HAP-1 (cell line): ENCODE measurements around the gene OMA1.

Experiments used
- DNase-seq, 2 experiments: peaks; one replicate each; pipeline ENCODE4 v3.0.0-alpha.2; 2016 to 2020; ENCODE audit warnings: low spot score in 2 of 2
- H3K27me3 ChIP-seq: fragments of 250-450 bp; sonication (Bioruptor Pico); 2 replicates; pipeline ENCODE4 v1.5.1; 2020; ENCODE audit warnings: low read depth, mild to moderate bottlenecking, moderate library complexity
- H3K36me3 ChIP-seq: fragments of 250-450 bp; sonication (Bioruptor Pico); replicated peaks from 2 replicates; pipeline ENCODE4 v1.5.1; 2020; ENCODE audit warnings: mild to moderate bottlenecking
- H3K4me1 ChIP-seq: fragments of 250-450 bp; sonication (Bioruptor Pico); 2 replicates; pipeline ENCODE4 v1.5.1; 2020; ENCODE audit warnings: mild to moderate bottlenecking
- H3K4me3 ChIP-seq: fragments of 250-450 bp; sonication (Bioruptor Pico); 2 replicates; pipeline ENCODE4 v1.5.1; 2020; ENCODE audit warnings: mild to moderate bottlenecking, moderate library complexity
- H3K9me3 ChIP-seq: fragments of 250-450 bp; sonication (Bioruptor Pico); 2 replicates; pipeline ENCODE4 v1.5.1; 2020; ENCODE audit warnings: mild to moderate bottlenecking, moderate library complexity
- in situ Hi-C: fragments of 300-500 bp; cut with MboI; formaldehyde crosslinking; loops from 3 replicates; pipeline ENCODE4 v1.14.3; 2020; ENCODE audit warnings: low sequenced_read_pairs, inconsistent platforms, mixed read lengths

OMA1 gene

GRCh38 chr1:58481962-58482361 is 64.6 kb downstream of the OMA1 start:
- no peaks in the 10 kb centered on the region for H3K4me1 ChIP-seq
- in situ Hi-C loops = no loop called here
- H3K9me3 ChIP-seq = no peaks in the 10 kb centered on the region
- H3K27me3 ChIP-seq = no peaks in the 10 kb centered on the region
- no peak overlapping the region for H3K4me3 ChIP-seq
- no peaks in the 10 kb centered on the region for H3K36me3 ChIP-seq
- no peak for DNase-seq

GRCh38 chr1:58480191-58480590 is 66.3 kb downstream of the OMA1 start:
- no peak for DNase-seq
- no peak overlapping the region for H3K4me3 ChIP-seq
- H3K36me3 ChIP-seq = no peaks in the 10 kb centered on the region
- H3K4me1 ChIP-seq = no peaks in the 10 kb centered on the region
- H3K9me3 ChIP-seq = no peaks in the 10 kb centered on the region
- H3K27me3 ChIP-seq = no peaks in the 10 kb centered on the region
- in situ Hi-C loops = no loop called here

GRCh38 chr1:58477390-58477789 is 69.1 kb downstream of the OMA1 start:
- DNase-seq = no peak
- no peak overlapping the region for H3K4me3 ChIP-seq
- in situ Hi-C loops = no loop called here
- H3K9me3 ChIP-seq = no peaks in the 10 kb centered on the region
- no peaks in the 10 kb centered on the region for H3K36me3 ChIP-seq
- H3K4me1 ChIP-seq = no peaks in the 10 kb centered on the region
- H3K27me3 ChIP-seq = no peaks in the 10 kb centered on the region

GRCh38 chr1:58476179-58476578 is 70.3 kb downstream of the OMA1 start:
- no peak overlapping the region for H3K4me3 ChIP-seq
- H3K4me1 ChIP-seq = no peaks in the 10 kb centered on the region
- no peaks in the 10 kb centered on the region for H3K36me3 ChIP-seq
- in situ Hi-C loops = no loop called here
- no peak for DNase-seq
- no peaks in the 10 kb centered on the region for H3K9me3 ChIP-seq
- H3K27me3 ChIP-seq = no peaks in the 10 kb centered on the region

GRCh38 chr1:58469476-58469875 is 77.0 kb downstream of the OMA1 start:
- Histone ChIP-seq H3K9me3 (no peaks in the 10 kb centered on the region), H3K36me3 (no peaks in the 10 kb centered on the region), H3K4me3 (no peak overlapping the region), H3K4me1 (no peaks in the 10 kb centered on the region), H3K27me3 (no peaks in the 10 kb centered on the region)
- no peak for DNase-seq
- in situ Hi-C loops = no loop called here

- no peaks in the 10 kb centered on the region for H3K27me3 ChIP-seq
- H3K36me3 ChIP-seq = no peaks in the 10 kb centered on the region
- no peaks in the 10 kb centered on the region for H3K4me1 ChIP-seq
- H3K9me3 ChIP-seq = no peaks in the 10 kb centered on the region
- in situ Hi-C loops = no loop called here
- no peak overlapping the region for H3K4me3 ChIP-seq
- DNase-seq = no peak
These were observed 77.5 kb downstream of the OMA1 start for GRCh38 chr1:58469016-58469415.

GRCh38 chr1:58468612-58469011 is 77.9 kb downstream of the OMA1 start:
- no peak for DNase-seq
- Histone ChIP-seq H3K36me3 (no peaks in the 10 kb centered on the region), H3K4me3 (no peak overlapping the region), H3K9me3 (no peaks in the 10 kb centered on the region), H3K4me1 (no peaks in the 10 kb centered on the region), H3K27me3 (no peaks in the 10 kb centered on the region)
- in situ Hi-C loops = no loop called here

GRCh38 chr1:58466630-58467241 is 79.8 kb downstream of the OMA1 start:
- H3K9me3 ChIP-seq = no peaks in the 10 kb centered on the region
- no peaks in the 10 kb centered on the region for H3K4me1 ChIP-seq
- no peak overlapping the region for H3K4me3 ChIP-seq
- H3K36me3 ChIP-seq = no peaks in the 10 kb centered on the region
- no peak for DNase-seq
- H3K27me3 ChIP-seq = no peaks in the 10 kb centered on the region
- in situ Hi-C loops = no loop called here

GRCh38 chr1:58465825-58466629 is 80.5 kb downstream of the OMA1 start:
- Histone ChIP-seq H3K9me3 (no peaks in the 10 kb centered on the region), H3K36me3 (no peaks in the 10 kb centered on the region), H3K4me3 (no peak overlapping the region), H3K4me1 (no peaks in the 10 kb centered on the region), H3K27me3 (no peaks in the 10 kb centered on the region)
- DNase-seq = no peak
- in situ Hi-C loops = no loop called here

- no peak for DNase-seq
- in situ Hi-C loops = no loop called here
- no peak overlapping the region for H3K4me3 ChIP-seq
- H3K9me3 ChIP-seq = no peaks in the 10 kb centered on the region
- no peaks in the 10 kb centered on the region for H3K4me1 ChIP-seq
- H3K27me3 ChIP-seq = no peaks in the 10 kb centered on the region
- no peaks in the 10 kb centered on the region for H3K36me3 ChIP-seq
These were observed 81.3 kb downstream of the OMA1 start for GRCh38 chr1:58465176-58465575.

GRCh38 chr1:58460469-58460868 is 86.1 kb downstream of the OMA1 start:
- Histone ChIP-seq H3K4me3 (no peak overlapping the region), H3K4me1 (no peaks in the 10 kb centered on the region), H3K9me3 (no peaks in the 10 kb centered on the region), H3K27me3 (no peaks in the 10 kb centered on the region), H3K36me3 (no peaks in the 10 kb centered on the region)
- peak in 1 of 2 experiments; percentile 23 for DNase-seq
- in situ Hi-C loops = no loop called here

GRCh38 chr1:58459911-58460310 is 86.6 kb downstream of the OMA1 start:
- no peak for DNase-seq
- Histone ChIP-seq H3K36me3 (no peaks in the 10 kb centered on the region), H3K4me1 (no peaks in the 10 kb centered on the region), H3K4me3 (no peak overlapping the region), H3K27me3 (no peaks in the 10 kb centered on the region), H3K9me3 (no peaks in the 10 kb centered on the region)
- in situ Hi-C loops = no loop called here

GRCh38 chr1:58457023-58457635 is 89.4 kb downstream of the OMA1 start:
- no peaks in the 10 kb centered on the region for H3K36me3 ChIP-seq
- in situ Hi-C loops = no loop called here
- no peaks in the 10 kb centered on the region for H3K9me3 ChIP-seq
- no peaks in the 10 kb centered on the region for H3K4me1 ChIP-seq
- H3K4me3 ChIP-seq = no peak overlapping the region
- no peaks in the 10 kb centered on the region for H3K27me3 ChIP-seq
- no peak for DNase-seq

- no peaks in the 10 kb centered on the region for H3K9me3 ChIP-seq
- no peak overlapping the region for H3K4me3 ChIP-seq
- no peak for DNase-seq
These were observed 90.1 kb downstream of the OMA1 start for GRCh38 chr1:58456470-58456869.

More at GRCh38 chr1:58456470-58456869, 90.1 kb downstream of the OMA1 start:
- no peaks in the 10 kb centered on the region for H3K27me3 ChIP-seq
- no peaks in the 10 kb centered on the region for H3K36me3 ChIP-seq
- in situ Hi-C loops = no loop called here
- no peaks in the 10 kb centered on the region for H3K4me1 ChIP-seq
